Aorta (tissue), 5 donors: Measurements from ENCODE around the gene TRANK1. TPM values are rescaled to one million over a fixed set of nuclear protein-coding genes. Genes with fewer than 3 reads are reported as not detected.

Experiments used
- ATAC-seq: fragments of 200-7000 bp; cut with Tn5 transposase; one replicate; pipeline ENCODE4 v1.9.1; 2022; ENCODE audit warnings: moderate library complexity; ENCODE audit not compliant: low FRiP score
- DNase-seq, 2 donors: peaks; one replicate each; pipeline ENCODE4 v3.0.0-alpha.2; 2020
- H3K27ac ChIP-seq, 2 donors: one replicate each; pipeline ENCODE4 v1.5.1; 2013; ENCODE audit warnings: low read length in 2 of 2, mild to moderate bottlenecking in 2 of 2, moderate library complexity in 2 of 2, control low read depth in 1 of 2, inconsistent platforms in 1 of 2, low read depth in 1 of 2
- H3K27me3 ChIP-seq, 2 donors: one replicate each; pipeline ENCODE4 v1.6.1; 2013; ENCODE audit warnings: control low read depth in 1 of 2, low read length in 1 of 2, mild to moderate bottlenecking in 1 of 2, moderate library complexity in 1 of 2; ENCODE audit not compliant: insufficient read depth in 2 of 2, control insufficient read depth in 1 of 2
- H3K36me3 ChIP-seq, 2 donors: one replicate each; pipeline ENCODE4 v1.6.1; 2013; ENCODE audit warnings: control low read depth in 1 of 2, low read length in 1 of 2, mild to moderate bottlenecking in 1 of 2; ENCODE audit not compliant: insufficient read depth in 2 of 2, control insufficient read depth in 1 of 2
- H3K4me1 ChIP-seq, 2 donors: one replicate each; pipeline ENCODE4 v1.6.1; 2013; ENCODE audit warnings: low read length in 2 of 2, control low read depth in 1 of 2, mild to moderate bottlenecking in 1 of 2, moderate library complexity in 1 of 2; ENCODE audit not compliant: insufficient read depth in 2 of 2, control insufficient read depth in 1 of 2
- H3K4me3 ChIP-seq, 2 donors: one replicate each; pipeline ENCODE4 v1.5.1; 2013; ENCODE audit warnings: low read length in 2 of 2, control low read depth in 1 of 2, mild to moderate bottlenecking in 1 of 2
- H3K9me3 ChIP-seq: one replicate; pipeline ENCODE4 v1.6.1; 2013; ENCODE audit warnings: mild to moderate bottlenecking, low read length; ENCODE audit not compliant: control insufficient read depth
- WGBS, 2 donors: extraction: QIAGEN DNeasy Blood & Tissue Kit; methylation state at CpG; one replicate each; pipeline ENCODE4 v1.1.7; 2013; 5-methylcytosine and 5-hydroxymethylcytosine counted together
- intact Hi-C, 2 donors: fragments of 100-400 bp; cut with DNase I; formaldehyde crosslinking; loops; one replicate each; pipeline versions ENCODE4 v1.14.2 to v1.15.0; 2022
- polyA plus RNA-seq, 2 donors: library from polyadenylated mRNA; stranded (reverse); fragments of 200-250 nt; gene quantifications; one replicate each; pipeline ENCODE4 v1.2.3, GENCODE V29; 2013
- total RNA-seq, 2 donors: library from RNA; stranded (reverse); fragmentation: NEBNext Ultra II Directional; extraction: Animal tissue kit (Norgen Biotek cat#: 25700); gene quantifications; one replicate each; pipeline ENCODE4 v1.2.1, GENCODE V29; 2021
- donor health status: healthy with polysubstance abuse.
- donor health status: Bipolar disorder and iron deficiency.
- donor health status: DM: no; HTN: no; CAD: no.
- donor health status: DM: no; HTN: no; CAD: no.
- donor health status: DM: yes; HTN: yes; CAD: no.

The TRANK1 gene
- total and polyA plus RNA-seq, 4 donors = 5.0 to 47.1 (median 32.9) TPM

- H3K4me3 ChIP-seq = no peak overlapping the region
- intact Hi-C loops = no loop called here
- WGBS, 2 donors = 85 to 96% methylated on average over 2 of the region's 2 CpGs
- H3K36me3 ChIP-seq = peaks cover 2 to 10% of the 10 kb centered on the region in 2 donors
- H3K4me1 ChIP-seq = no peaks in the 10 kb centered on the region
- H3K27ac ChIP-seq = no peak overlapping the region
- no peaks in the 10 kb centered on the region for H3K9me3 ChIP-seq
- H3K27me3 ChIP-seq = no peaks in the 10 kb centered on the region
- no peak for DNase-seq
- no peak for ATAC-seq
Observed at GRCh38 chr3:36988356-36988755, 43.5 kb upstream of the TRANK1 start.

- DNase-seq (no peak), ATAC-seq (no peak)
- WGBS, 2 donors = 94 to 95% methylated on average over 4 of the region's 4 CpGs
- Histone ChIP-seq H3K4me3 (no peak overlapping the region), H3K27me3 (no peaks in the 10 kb centered on the region), H3K9me3 (no peaks in the 10 kb centered on the region), H3K27ac (no peak overlapping the region), H3K4me1 (no peaks in the 10 kb centered on the region), H3K36me3 (peaks cover 0 to 11% of the 10 kb centered on the region in 2 donors)
- intact Hi-C loops = no loop called here
Observed at GRCh38 chr3:36981006-36981405, 36.2 kb upstream of the TRANK1 start.

- DNase-seq = no peak
- Histone ChIP-seq H3K36me3 (peaks cover 0 to 3% of the 10 kb centered on the region in 2 donors), H3K27ac (no peak overlapping the region), H3K4me1 (no peaks in the 10 kb centered on the region), H3K4me3 (no peak overlapping the region), H3K9me3 (peaks cover 1% of the 10 kb centered on the region), H3K27me3 (no peaks in the 10 kb centered on the region)
- ATAC-seq = no peak
- WGBS, 2 donors = 97 to 99% methylated on average over 1 of the region's 1 CpG
- intact Hi-C loops = no loop called here
Observed at GRCh38 chr3:36973139-36973538, 28.3 kb upstream of the TRANK1 start.

- ATAC-seq (no peak), DNase-seq (no peak)
- 96 to 100% methylated on average over 2 of the region's 2 CpGs for whole genome bisulfite sequencing, 2 donors
- no peak overlapping the region for H3K4me3 ChIP-seq
- H3K27ac ChIP-seq = no peak overlapping the region
- intact Hi-C loops = no loop called here
- H3K27me3 ChIP-seq = no peaks in the 10 kb centered on the region
- H3K36me3 ChIP-seq = peaks cover 0 to 3% of the 10 kb centered on the region in 2 donors
- H3K4me1 ChIP-seq = no peaks in the 10 kb centered on the region
- peaks cover 1% of the 10 kb centered on the region for H3K9me3 ChIP-seq
Observed at GRCh38 chr3:36972163-36972562, 27.3 kb upstream of the TRANK1 start.

GRCh38 chr3:36969540-36970432 lies 24.9 kb upstream of the TRANK1 start:
- intact Hi-C loops = no loop called here
- Histone ChIP-seq H3K27me3 (no peaks in the 10 kb centered on the region), H3K4me3 (no peak overlapping the region), H3K4me1 (no peaks in the 10 kb centered on the region), H3K27ac (no peak overlapping the region), H3K36me3 (peaks cover 0 to 3% of the 10 kb centered on the region in 2 donors), H3K9me3 (peaks cover 1% of the 10 kb centered on the region)
- 66% methylated on average over 3 to 4 of the region's 4 CpGs for WGBS, 2 donors
- no peak for DNase-seq
- ATAC-seq = no peak

GRCh38 chr3:36969085-36969484 lies 24.2 kb upstream of the TRANK1 start:
- peaks cover 0 to 3% of the 10 kb centered on the region in 2 donors for H3K36me3 ChIP-seq
- DNase-seq = no peak
- H3K4me3 ChIP-seq = no peak overlapping the region
- H3K27ac ChIP-seq = no peak overlapping the region
- ATAC-seq = no peak
- H3K27me3 ChIP-seq = no peaks in the 10 kb centered on the region
- 92% methylated on average over 4 of the region's 4 CpGs for WGBS, 2 donors
- H3K9me3 ChIP-seq = peaks cover 1% of the 10 kb centered on the region
- H3K4me1 ChIP-seq = no peaks in the 10 kb centered on the region
- intact Hi-C loops = no loop called here

- ATAC-seq = no peak
- intact Hi-C loops = no loop called here
Observed at GRCh38 chr3:36965440-36965839, 20.6 kb upstream of the TRANK1 start.

GRCh38 chr3:36964817-36965216 lies 20.0 kb upstream of the TRANK1 start:
- DNase-seq (no peak), ATAC-seq (no peak)
- peaks cover under 1% of the 10 kb centered on the region for H3K9me3 ChIP-seq
- no peaks in the 10 kb centered on the region for H3K36me3 ChIP-seq
- H3K4me1 ChIP-seq = no peaks in the 10 kb centered on the region
- no peaks in the 10 kb centered on the region for H3K27me3 ChIP-seq
- intact Hi-C loops = no loop called here
- H3K27ac ChIP-seq = no peak overlapping the region
- H3K4me3 ChIP-seq = no peak overlapping the region

More at GRCh38 chr3:36965440-36965839, 20.6 kb upstream of the TRANK1 start:
- H3K27me3 ChIP-seq = no peaks in the 10 kb centered on the region
- 81 to 86% methylated on average over 3 of the region's 3 CpGs for WGBS, 2 donors
- DNase-seq = no peak
- H3K4me3 ChIP-seq = no peak overlapping the region
- no peak overlapping the region for H3K27ac ChIP-seq
- no peaks in the 10 kb centered on the region for H3K4me1 ChIP-seq
- H3K9me3 ChIP-seq = peaks cover 1% of the 10 kb centered on the region
- no peaks in the 10 kb centered on the region for H3K36me3 ChIP-seq

GRCh38 chr3:36964331-36964730 lies 19.5 kb upstream of the TRANK1 start:
- no peak for ATAC-seq
- Histone ChIP-seq H3K9me3 (no peaks in the 10 kb centered on the region), H3K27ac (no peak overlapping the region), H3K36me3 (no peaks in the 10 kb centered on the region), H3K4me3 (no peak overlapping the region), H3K27me3 (no peaks in the 10 kb centered on the region), H3K4me1 (no peaks in the 10 kb centered on the region)
- 92 to 99% methylated on average over 1 of the region's 1 CpG for WGBS, 2 donors
- no peak for DNase-seq
- intact Hi-C loops = no loop called here
